B cell (primary cell): ENCODE data around the gene SHC2.

Experiments
- EZH2 ChIP-seq: IDR thresholded peaks from 2 replicates; pipeline ENCODE4 v1.6.1; 2012; ENCODE audit warnings: borderline replicate concordance, low read depth, mild to moderate bottlenecking, moderate library complexity, low read length; ENCODE audit not compliant: insufficient read depth, poor library complexity, severe bottlenecking
- TF ChIP-seq, protein P1 (sequence below): fragments of 200-600 bp; IDR thresholded peaks from one replicate; pipeline ENCODE4 v1.8.0; 2022; ENCODE audit warnings: antibody characterized with exemption, mild to moderate bottlenecking

DNA sequence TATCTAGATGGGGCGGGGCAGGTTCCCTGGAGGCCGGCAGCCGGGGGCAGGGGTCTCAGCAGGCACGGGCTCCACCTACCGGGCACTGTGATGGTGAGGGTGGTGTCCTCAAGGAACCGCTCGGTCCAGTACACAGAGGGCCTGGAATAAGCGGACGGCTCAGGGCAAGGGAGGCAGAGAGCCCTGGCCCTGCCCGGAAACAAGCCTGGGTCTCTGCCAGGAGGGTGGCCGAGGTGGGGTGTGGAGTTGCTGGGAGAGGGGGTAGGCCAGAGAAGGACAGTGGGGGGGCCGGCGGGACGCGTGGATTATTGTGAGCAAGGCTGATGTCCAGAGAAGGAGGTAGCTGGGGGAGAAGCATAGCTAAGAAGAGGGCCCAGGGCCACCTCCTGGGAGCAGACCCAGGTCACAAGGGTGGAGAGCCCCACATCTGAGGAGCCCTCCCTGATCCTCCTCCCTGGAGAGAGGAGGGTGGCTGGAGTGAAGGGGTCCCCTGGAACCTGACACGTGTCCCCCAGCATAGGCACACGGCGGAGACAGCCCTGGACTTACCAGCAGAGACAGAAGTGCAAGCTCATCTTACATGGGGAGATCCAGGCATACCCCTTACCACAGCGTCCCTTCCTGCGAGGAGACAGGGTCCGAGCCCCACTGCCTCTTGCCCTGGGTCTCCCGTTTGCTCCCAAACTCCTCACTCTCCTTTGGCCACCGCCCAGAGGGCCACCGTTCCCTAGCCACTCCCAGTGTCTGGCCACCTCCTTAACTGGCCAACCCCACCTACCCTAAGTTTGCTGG is 87.2 kb downstream of the SHC2 start:
- TF ChIP-seq, protein P1, sequence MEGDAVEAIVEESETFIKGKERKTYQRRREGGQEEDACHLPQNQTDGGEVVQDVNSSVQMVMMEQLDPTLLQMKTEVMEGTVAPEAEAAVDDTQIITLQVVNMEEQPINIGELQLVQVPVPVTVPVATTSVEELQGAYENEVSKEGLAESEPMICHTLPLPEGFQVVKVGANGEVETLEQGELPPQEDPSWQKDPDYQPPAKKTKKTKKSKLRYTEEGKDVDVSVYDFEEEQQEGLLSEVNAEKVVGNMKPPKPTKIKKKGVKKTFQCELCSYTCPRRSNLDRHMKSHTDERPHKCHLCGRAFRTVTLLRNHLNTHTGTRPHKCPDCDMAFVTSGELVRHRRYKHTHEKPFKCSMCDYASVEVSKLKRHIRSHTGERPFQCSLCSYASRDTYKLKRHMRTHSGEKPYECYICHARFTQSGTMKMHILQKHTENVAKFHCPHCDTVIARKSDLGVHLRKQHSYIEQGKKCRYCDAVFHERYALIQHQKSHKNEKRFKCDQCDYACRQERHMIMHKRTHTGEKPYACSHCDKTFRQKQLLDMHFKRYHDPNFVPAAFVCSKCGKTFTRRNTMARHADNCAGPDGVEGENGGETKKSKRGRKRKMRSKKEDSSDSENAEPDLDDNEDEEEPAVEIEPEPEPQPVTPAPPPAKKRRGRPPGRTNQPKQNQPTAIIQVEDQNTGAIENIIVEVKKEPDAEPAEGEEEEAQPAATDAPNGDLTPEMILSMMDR: no peak
- no peak for TF ChIP-seq EZH2
